ENCODE measurements around the gene RAB17.

GRCh38 chr2:237549643-237550415 is 40.7 kb downstream of the RAB17 start:
- no peak for TF ChIP-seq CTCF (IDR thresholded peaks at IDR 0.05)
- TF ChIP-seq POLR2AphosphoS5 (IDR thresholded peaks at IDR 0.05; ENCODE audit: low read depth, low read length): no peak
- TF ChIP-seq, protein P1, sequence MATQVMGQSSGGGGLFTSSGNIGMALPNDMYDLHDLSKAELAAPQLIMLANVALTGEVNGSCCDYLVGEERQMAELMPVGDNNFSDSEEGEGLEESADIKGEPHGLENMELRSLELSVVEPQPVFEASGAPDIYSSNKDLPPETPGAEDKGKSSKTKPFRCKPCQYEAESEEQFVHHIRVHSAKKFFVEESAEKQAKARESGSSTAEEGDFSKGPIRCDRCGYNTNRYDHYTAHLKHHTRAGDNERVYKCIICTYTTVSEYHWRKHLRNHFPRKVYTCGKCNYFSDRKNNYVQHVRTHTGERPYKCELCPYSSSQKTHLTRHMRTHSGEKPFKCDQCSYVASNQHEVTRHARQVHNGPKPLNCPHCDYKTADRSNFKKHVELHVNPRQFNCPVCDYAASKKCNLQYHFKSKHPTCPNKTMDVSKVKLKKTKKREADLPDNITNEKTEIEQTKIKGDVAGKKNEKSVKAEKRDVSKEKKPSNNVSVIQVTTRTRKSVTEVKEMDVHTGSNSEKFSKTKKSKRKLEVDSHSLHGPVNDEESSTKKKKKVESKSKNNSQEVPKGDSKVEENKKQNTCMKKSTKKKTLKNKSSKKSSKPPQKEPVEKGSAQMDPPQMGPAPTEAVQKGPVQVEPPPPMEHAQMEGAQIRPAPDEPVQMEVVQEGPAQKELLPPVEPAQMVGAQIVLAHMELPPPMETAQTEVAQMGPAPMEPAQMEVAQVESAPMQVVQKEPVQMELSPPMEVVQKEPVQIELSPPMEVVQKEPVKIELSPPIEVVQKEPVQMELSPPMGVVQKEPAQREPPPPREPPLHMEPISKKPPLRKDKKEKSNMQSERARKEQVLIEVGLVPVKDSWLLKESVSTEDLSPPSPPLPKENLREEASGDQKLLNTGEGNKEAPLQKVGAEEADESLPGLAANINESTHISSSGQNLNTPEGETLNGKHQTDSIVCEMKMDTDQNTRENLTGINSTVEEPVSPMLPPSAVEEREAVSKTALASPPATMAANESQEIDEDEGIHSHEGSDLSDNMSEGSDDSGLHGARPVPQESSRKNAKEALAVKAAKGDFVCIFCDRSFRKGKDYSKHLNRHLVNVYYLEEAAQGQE (IDR thresholded peaks at IDR 0.05; ENCODE audit: insufficient read depth in 1 of 2, low read depth in 2 of 2, low read length in 1 of 2): no peak
- TF ChIP-seq TCF7L2 (IDR thresholded peaks at IDR 0.05; ENCODE audit: low read depth, low read length): no peak
- TF ChIP-seq SIN3A (IDR thresholded peaks at IDR 0.05; ENCODE audit: borderline replicate concordance, insufficient read depth, low read depth, low read length): no peak
